ENCODE measurements around the gene TTC28. TPM values are rescaled to one million over a fixed set of nuclear protein-coding genes. Genes with fewer than 3 reads are reported as not detected.

Gene TTC28
- total and polyA plus RNA-seq, 10 of the 15 experiments (the other 5 are each of a cell fraction or from before 2014, with no cell fraction given) = 0.15 to 8.4 (median 1.4) TPM

DNA sequence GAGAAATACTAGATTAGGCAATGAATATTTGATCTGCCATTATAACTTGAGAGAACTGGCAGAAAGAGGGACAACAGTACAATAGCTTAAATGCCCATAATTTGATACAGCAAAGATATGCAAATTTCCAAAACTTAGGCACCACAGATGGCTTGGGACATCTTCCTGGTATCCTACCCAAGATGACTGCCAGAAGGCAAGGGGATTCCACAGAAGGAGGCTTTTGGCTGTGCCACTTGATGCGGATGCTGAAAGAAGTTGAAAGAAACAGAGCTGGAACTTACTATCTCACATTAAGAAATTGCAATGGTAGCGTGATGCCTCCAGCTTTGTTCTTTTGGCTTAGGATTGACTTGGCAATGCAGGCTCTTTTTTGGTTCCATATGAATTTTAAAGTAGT lies 216.7 kb downstream of the TTC28 start:
- Histone ChIP-seq H3K4me1 (ENCODE audit: control insufficient read depth, insufficient read depth, low read length) (no peaks in the 10 kb centered on the region), H3K27me3 (replicated peaks in 1 of 2; ENCODE audit: control insufficient read depth in 2 of 2, insufficient read depth in 2 of 2, low read length in 1 of 2) (no peaks in the 10 kb centered on the region), H3K27ac (ENCODE audit: control insufficient read depth, insufficient read depth) (no peak overlapping the region), H3K4me3 (no peak overlapping the region), H3K9me3 (replicated peaks; ENCODE audit: control insufficient read depth, insufficient read depth, low read length) (no peaks in the 10 kb centered on the region; the same call in 2 of the 3 replicates), H3K4me2 (ENCODE audit: control insufficient read depth, insufficient read depth) (no peak overlapping the region), H4K20me1 (ENCODE audit: control insufficient read depth, insufficient read depth) (no peaks in the 10 kb centered on the region), H2AFZ (ENCODE audit: control insufficient read depth, low read depth, low read length) (no peak overlapping the region), H3K9ac (ENCODE audit: control insufficient read depth, insufficient read depth, low read length) (no peak overlapping the region), H3K36me3 (ENCODE audit: control insufficient read depth in 2 of 2, insufficient read depth in 2 of 2, low read length in 1 of 2) (no peaks in the 10 kb centered on the region), H3K79me2 (ENCODE audit: control insufficient read depth, insufficient read depth, low read length) (no peaks in the 10 kb centered on the region)
- ChIA-PET RAD21 (ENCODE audit: unreplicated experiment) (no interaction called here), CTCF (no interaction called here), POLR2A (no interaction called here), SMC1A (ENCODE audit: uncharacterized antibody, unreplicated experiment) (no interaction called here)
- in situ Hi-C loops (cut with MboI) = no loop called here
- intact Hi-C loops (cut with micrococcal nuclease; ENCODE audit: unreplicated experiment) = no loop called here
- no TSS peak for BruUV-seq (replicated peaks)
- WGBS (ENCODE audit: insufficient coverage, insufficient replicate concordance, low lambda C conversion rate, missing lambda C conversion rate) = 50% methylated on average over 2 of the region's 2 CpGs
- TF ChIP-seq CHD4 (IDR thresholded peaks at IDR 0.05) = no peak
- no peak for TF ChIP-seq MXI1 (IDR thresholded peaks at IDR 0.05; ENCODE audit: low read depth, low read length)
- TF ChIP-seq, protein P1, sequence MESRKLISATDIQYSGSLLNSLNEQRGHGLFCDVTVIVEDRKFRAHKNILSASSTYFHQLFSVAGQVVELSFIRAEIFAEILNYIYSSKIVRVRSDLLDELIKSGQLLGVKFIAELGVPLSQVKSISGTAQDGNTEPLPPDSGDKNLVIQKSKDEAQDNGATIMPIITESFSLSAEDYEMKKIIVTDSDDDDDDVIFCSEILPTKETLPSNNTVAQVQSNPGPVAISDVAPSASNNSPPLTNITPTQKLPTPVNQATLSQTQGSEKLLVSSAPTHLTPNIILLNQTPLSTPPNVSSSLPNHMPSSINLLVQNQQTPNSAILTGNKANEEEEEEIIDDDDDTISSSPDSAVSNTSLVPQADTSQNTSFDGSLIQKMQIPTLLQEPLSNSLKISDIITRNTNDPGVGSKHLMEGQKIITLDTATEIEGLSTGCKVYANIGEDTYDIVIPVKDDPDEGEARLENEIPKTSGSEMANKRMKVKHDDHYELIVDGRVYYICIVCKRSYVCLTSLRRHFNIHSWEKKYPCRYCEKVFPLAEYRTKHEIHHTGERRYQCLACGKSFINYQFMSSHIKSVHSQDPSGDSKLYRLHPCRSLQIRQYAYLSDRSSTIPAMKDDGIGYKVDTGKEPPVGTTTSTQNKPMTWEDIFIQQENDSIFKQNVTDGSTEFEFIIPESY (IDR thresholded peaks at IDR 0.05) = no peak
- TF ChIP-seq GABPA (IDR thresholded peaks at IDR 0.05; ENCODE audit: low read depth) = no peak
- TF ChIP-seq NFYB (IDR thresholded peaks at IDR 0.05; ENCODE audit: insufficient read depth, low read depth, low read length) = no peak
- TF ChIP-seq MYB (IDR thresholded peaks at IDR 0.05; ENCODE audit: borderline replicate concordance, low read depth, low read length) = no peak
- FAIRE-seq = no peak
- no peak for ATAC-seq
- DNase-seq (ENCODE audit: low read depth, low spot score) = no peak

DNA sequence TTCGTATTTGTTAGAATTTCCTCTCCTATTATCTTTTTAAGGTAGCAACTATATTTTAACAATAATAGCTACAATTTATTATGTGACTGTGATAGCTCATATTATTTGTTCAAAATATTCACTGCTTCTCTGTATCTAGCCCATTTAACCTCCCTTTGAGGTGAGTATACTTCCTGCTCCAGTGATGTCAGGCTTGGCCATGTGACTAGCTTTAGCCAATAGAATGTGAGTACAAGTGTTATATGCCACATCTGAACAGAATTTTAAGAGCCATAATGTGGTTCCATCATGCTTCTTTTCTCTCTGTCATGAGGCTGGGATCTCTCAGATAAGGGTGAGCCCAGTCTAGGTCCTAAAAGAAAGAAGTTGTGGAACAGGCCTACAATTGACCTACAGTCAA lies 217.6 kb downstream of the TTC28 start:
- no peaks in the 10 kb centered on the region for H3K4me1 ChIP-seq (ENCODE audit: control insufficient read depth, insufficient read depth, low read length)
- no TSS peak for BruUV-seq (replicated peaks)
- H3K79me2 ChIP-seq (ENCODE audit: control insufficient read depth, insufficient read depth, low read length) = no peaks in the 10 kb centered on the region
- no peaks in the 10 kb centered on the region for H3K27me3 ChIP-seq (replicated peaks in 1 of 2; ENCODE audit: control insufficient read depth in 2 of 2, insufficient read depth in 2 of 2, low read length in 1 of 2)
- RAD21 ChIA-PET (ENCODE audit: unreplicated experiment) = no interaction called here
- no peaks in the 10 kb centered on the region for H4K20me1 ChIP-seq (ENCODE audit: control insufficient read depth, insufficient read depth)
- WGBS (ENCODE audit: insufficient coverage, insufficient replicate concordance, low lambda C conversion rate, missing lambda C conversion rate) = 0% methylated on average over 1 of the region's 1 CpG
- no peak for FAIRE-seq
- POLR2A ChIA-PET = no interaction called here
- no peak for ATAC-seq
- H3K4me3 ChIP-seq = no peak overlapping the region
- no peaks in the 10 kb centered on the region; the same call in 2 of the 3 replicates for H3K9me3 ChIP-seq (replicated peaks; ENCODE audit: control insufficient read depth, insufficient read depth, low read length)
- intact Hi-C loops (cut with micrococcal nuclease; ENCODE audit: unreplicated experiment) (no loop called here), in situ Hi-C loops (cut with MboI) (no loop called here)
- no peak for DNase-seq (ENCODE audit: low read depth, low spot score)
- CTCF ChIA-PET = no interaction called here
- no peak overlapping the region for H3K9ac ChIP-seq (ENCODE audit: control insufficient read depth, insufficient read depth, low read length)
- no peak overlapping the region for H2AFZ ChIP-seq (ENCODE audit: control insufficient read depth, low read depth, low read length)
- SMC1A ChIA-PET (ENCODE audit: uncharacterized antibody, unreplicated experiment) = no interaction called here
- H3K27ac ChIP-seq (ENCODE audit: control insufficient read depth, insufficient read depth) = no peak overlapping the region
- H3K4me2 ChIP-seq (ENCODE audit: control insufficient read depth, insufficient read depth) = no peak overlapping the region
- no peaks in the 10 kb centered on the region for H3K36me3 ChIP-seq (ENCODE audit: control insufficient read depth in 2 of 2, insufficient read depth in 2 of 2, low read length in 1 of 2)
- TF ChIP-seq, protein P2, sequence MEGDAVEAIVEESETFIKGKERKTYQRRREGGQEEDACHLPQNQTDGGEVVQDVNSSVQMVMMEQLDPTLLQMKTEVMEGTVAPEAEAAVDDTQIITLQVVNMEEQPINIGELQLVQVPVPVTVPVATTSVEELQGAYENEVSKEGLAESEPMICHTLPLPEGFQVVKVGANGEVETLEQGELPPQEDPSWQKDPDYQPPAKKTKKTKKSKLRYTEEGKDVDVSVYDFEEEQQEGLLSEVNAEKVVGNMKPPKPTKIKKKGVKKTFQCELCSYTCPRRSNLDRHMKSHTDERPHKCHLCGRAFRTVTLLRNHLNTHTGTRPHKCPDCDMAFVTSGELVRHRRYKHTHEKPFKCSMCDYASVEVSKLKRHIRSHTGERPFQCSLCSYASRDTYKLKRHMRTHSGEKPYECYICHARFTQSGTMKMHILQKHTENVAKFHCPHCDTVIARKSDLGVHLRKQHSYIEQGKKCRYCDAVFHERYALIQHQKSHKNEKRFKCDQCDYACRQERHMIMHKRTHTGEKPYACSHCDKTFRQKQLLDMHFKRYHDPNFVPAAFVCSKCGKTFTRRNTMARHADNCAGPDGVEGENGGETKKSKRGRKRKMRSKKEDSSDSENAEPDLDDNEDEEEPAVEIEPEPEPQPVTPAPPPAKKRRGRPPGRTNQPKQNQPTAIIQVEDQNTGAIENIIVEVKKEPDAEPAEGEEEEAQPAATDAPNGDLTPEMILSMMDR (IDR thresholded peaks at IDR 0.05 in 2 of 3, conservative IDR thresholded peaks at IDR 0.05 in 1 of 3; ENCODE audit: control insufficient read depth in 2 of 3, extremely low read depth in 1 of 3, insufficient read depth in 1 of 3, low read depth in 3 of 3, low read length in 3 of 3) = no peak
- TF ChIP-seq BMI1 (IDR thresholded peaks at IDR 0.05; ENCODE audit: borderline replicate concordance) = no peak
- TF ChIP-seq, protein P3, sequence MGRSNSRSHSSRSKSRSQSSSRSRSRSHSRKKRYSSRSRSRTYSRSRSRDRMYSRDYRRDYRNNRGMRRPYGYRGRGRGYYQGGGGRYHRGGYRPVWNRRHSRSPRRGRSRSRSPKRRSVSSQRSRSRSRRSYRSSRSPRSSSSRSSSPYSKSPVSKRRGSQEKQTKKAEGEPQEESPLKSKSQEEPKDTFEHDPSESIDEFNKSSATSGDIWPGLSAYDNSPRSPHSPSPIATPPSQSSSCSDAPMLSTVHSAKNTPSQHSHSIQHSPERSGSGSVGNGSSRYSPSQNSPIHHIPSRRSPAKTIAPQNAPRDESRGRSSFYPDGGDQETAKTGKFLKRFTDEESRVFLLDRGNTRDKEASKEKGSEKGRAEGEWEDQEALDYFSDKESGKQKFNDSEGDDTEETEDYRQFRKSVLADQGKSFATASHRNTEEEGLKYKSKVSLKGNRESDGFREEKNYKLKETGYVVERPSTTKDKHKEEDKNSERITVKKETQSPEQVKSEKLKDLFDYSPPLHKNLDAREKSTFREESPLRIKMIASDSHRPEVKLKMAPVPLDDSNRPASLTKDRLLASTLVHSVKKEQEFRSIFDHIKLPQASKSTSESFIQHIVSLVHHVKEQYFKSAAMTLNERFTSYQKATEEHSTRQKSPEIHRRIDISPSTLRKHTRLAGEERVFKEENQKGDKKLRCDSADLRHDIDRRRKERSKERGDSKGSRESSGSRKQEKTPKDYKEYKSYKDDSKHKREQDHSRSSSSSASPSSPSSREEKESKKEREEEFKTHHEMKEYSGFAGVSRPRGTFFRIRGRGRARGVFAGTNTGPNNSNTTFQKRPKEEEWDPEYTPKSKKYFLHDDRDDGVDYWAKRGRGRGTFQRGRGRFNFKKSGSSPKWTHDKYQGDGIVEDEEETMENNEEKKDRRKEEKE (IDR thresholded peaks at IDR 0.05) = no peak
- TF ChIP-seq, protein P4, sequence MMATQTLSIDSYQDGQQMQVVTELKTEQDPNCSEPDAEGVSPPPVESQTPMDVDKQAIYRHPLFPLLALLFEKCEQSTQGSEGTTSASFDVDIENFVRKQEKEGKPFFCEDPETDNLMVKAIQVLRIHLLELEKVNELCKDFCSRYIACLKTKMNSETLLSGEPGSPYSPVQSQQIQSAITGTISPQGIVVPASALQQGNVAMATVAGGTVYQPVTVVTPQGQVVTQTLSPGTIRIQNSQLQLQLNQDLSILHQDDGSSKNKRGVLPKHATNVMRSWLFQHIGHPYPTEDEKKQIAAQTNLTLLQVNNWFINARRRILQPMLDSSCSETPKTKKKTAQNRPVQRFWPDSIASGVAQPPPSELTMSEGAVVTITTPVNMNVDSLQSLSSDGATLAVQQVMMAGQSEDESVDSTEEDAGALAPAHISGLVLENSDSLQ (IDR thresholded peaks at IDR 0.05) = no peak

All from GM12878 (cell line).